Measurements from ENCODE around the gene ANGPT4.
"Not testable (repeated sequence)": the region's sequence is repeated elsewhere in the genome, so short reads cannot be mapped to it uniquely, and the experiment has no call there.

Gene ANGPT4

GRCh38 chr20:834151-834746 is 81.9 kb downstream of the ANGPT4 start:
- Histone ChIP-seq H3K27ac (peak overlapping the region; percentile 43 to 99 (median 94)), H3K4me3 (peak overlapping the region; percentile 63 to 96 (median 80))

GRCh38 chr20:833450-834150 is 82.5 kb downstream of the ANGPT4 start, which contains the start of gene FAM110A:
FAM110A (plus strand) TSS chr20:833715; CDS start chr20:844805, 11,090 bp downstream.
- peak within 1 kb of the TSS; percentile 43 to 99 (median 94) for H3K27ac ChIP-seq
- H3K4me3 ChIP-seq = peak within 1 kb of the TSS; percentile 63 to 96 (median 80)

- peak overlapping the region in 16 of 21 experiments; percentile 88 to 99 (median 94) for H3K27ac ChIP-seq
- peak overlapping the region; percentile 63 to 96 (median 80) for H3K4me3 ChIP-seq
Observed at GRCh38 chr20:833121-833449, 83.0 kb downstream of the ANGPT4 start.

- H3K4me3 ChIP-seq = no peak overlapping the region
Observed at GRCh38 chr20:831956-832355, 84.2 kb downstream of the ANGPT4 start.

GRCh38 chr20:831251-831650 is 84.9 kb downstream of the ANGPT4 start:
- H3K27ac ChIP-seq = no peak overlapping the region
- H3K4me3 ChIP-seq = no peak overlapping the region

More at GRCh38 chr20:831956-832355, 84.2 kb downstream of the ANGPT4 start:
- H3K27ac ChIP-seq = no peak overlapping the region

- Histone ChIP-seq H3K27ac (peak overlapping the region in 1 of 21 experiments; percentile 8), H3K4me3 (no peak overlapping the region)
Observed at GRCh38 chr20:830011-830521, 86.1 kb downstream of the ANGPT4 start.

- H3K27ac ChIP-seq = peak overlapping the region in 3 of 21 experiments; percentile 8 to 46 (median 37)
Observed at GRCh38 chr20:829551-829950, 86.6 kb downstream of the ANGPT4 start.

GRCh38 chr20:828987-829386 is 87.1 kb downstream of the ANGPT4 start:
- H3K27ac ChIP-seq = peak overlapping the region in 3 of 21 experiments; percentile 8 to 46 (median 37)
- H3K4me3 ChIP-seq = no peak overlapping the region

More at GRCh38 chr20:829551-829950, 86.6 kb downstream of the ANGPT4 start:
- H3K4me3 ChIP-seq = no peak overlapping the region

- not testable (repeated sequence) for H3K4me3 ChIP-seq, H3K27ac ChIP-seq
Observed at GRCh38 chr20:827981-828380, 88.2 kb downstream of the ANGPT4 start.

- H3K4me3 ChIP-seq = no peak overlapping the region
- no peak overlapping the region for H3K27ac ChIP-seq
Observed at GRCh38 chr20:826695-827323, 89.3 kb downstream of the ANGPT4 start.

- Histone ChIP-seq H3K27ac (no peak overlapping the region), H3K4me3 (no peak overlapping the region)
Observed at GRCh38 chr20:825710-826421, 90.3 kb downstream of the ANGPT4 start.

GRCh38 chr20:824916-825315 is 91.2 kb downstream of the ANGPT4 start:
- H3K4me3 ChIP-seq = no peak overlapping the region
- no peak overlapping the region for H3K27ac ChIP-seq

GRCh38 chr20:824490-824889 is 91.6 kb downstream of the ANGPT4 start:
- H3K27ac ChIP-seq = no peak overlapping the region

GRCh38 chr20:823574-823902 is 92.6 kb downstream of the ANGPT4 start:
- Histone ChIP-seq H3K27ac (no peak overlapping the region), H3K4me3 (no peak overlapping the region)

More at GRCh38 chr20:824490-824889, 91.6 kb downstream of the ANGPT4 start:
- no peak overlapping the region for H3K4me3 ChIP-seq

GRCh38 chr20:822651-823573 is 93.2 kb downstream of the ANGPT4 start:
- H3K4me3 ChIP-seq = no peak overlapping the region
- no peak overlapping the region for H3K27ac ChIP-seq

GRCh38 chr20:821731-822065 is 94.4 kb downstream of the ANGPT4 start:
- Histone ChIP-seq H3K4me3 (no peak overlapping the region), H3K27ac (no peak overlapping the region)

GRCh38 chr20:821046-821730 is 94.9 kb downstream of the ANGPT4 start:
- Histone ChIP-seq H3K4me3 (no peak overlapping the region), H3K27ac (no peak overlapping the region)

GRCh38 chr20:820323-820953 is 95.7 kb downstream of the ANGPT4 start:
- Histone ChIP-seq H3K27ac (no peak overlapping the region), H3K4me3 (no peak overlapping the region)

All from skin epidermis (tissue), 12 donors.